ENCODE data around the gene MCOLN2.

DNA sequence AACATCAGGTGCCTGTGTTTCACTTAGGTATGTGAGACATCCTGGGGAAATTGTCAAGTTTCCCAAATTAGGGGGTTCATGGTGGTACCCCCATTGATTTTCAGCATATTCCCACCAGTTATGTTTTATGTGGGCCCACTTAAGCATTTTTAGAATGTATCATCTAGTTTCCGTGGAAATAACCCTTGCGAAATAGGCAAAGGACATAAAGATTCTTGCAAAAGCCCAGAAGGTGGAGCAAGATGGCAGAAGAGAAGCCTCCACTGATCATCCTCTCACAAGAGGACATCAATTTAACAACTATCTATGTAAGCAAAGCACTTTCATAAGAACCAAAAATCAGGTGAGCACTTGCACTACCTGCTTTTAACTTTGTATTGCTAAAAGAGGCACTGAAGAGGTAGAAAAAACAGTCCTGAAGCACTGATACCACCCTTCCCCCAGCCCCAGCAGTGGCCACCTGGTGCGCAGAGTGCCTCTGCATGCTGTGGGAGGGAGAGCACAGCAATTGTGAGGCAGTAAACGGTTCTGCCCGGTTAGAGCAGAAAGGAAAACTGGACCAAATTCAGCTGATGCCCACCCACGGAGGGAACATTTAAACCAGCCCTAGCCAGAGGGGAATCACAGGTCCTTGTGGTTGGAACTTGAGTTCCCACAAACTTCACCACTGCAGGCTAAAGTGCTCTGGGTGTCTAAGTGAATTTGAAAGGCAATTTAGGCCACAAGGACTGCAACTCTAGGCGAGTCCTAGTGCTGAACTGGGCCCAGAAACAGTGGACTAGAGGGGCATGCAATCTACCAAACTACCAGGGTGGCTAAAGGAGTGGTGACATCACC, 23.2 kb downstream of the MCOLN2 start:
- TF ChIP-seq ZFP3 (CRISPR knock-in tag; IDR thresholded peaks at IDR 0.05) (no peak), RARB (CRISPR knock-in tag; IDR thresholded peaks at IDR 0.05) (no peak), ZFP30 (CRISPR knock-in tag; IDR thresholded peaks at IDR 0.05) (no peak), CREB5 (CRISPR knock-in tag; IDR thresholded peaks at IDR 0.05; ENCODE audit: low read depth) (no peak), ESRRG (CRISPR knock-in tag; IDR thresholded peaks at IDR 0.05) (no peak), PATZ1 (CRISPR knock-in tag; IDR thresholded peaks at IDR 0.05; ENCODE audit: borderline replicate concordance) (no peak), ISL1 (CRISPR knock-in tag; IDR thresholded peaks at IDR 0.05) (no peak), POU6F1 (CRISPR knock-in tag; IDR thresholded peaks at IDR 0.05; ENCODE audit: borderline replicate concordance, low read depth) (no peak)
- TF ChIP-seq, protein P1, sequence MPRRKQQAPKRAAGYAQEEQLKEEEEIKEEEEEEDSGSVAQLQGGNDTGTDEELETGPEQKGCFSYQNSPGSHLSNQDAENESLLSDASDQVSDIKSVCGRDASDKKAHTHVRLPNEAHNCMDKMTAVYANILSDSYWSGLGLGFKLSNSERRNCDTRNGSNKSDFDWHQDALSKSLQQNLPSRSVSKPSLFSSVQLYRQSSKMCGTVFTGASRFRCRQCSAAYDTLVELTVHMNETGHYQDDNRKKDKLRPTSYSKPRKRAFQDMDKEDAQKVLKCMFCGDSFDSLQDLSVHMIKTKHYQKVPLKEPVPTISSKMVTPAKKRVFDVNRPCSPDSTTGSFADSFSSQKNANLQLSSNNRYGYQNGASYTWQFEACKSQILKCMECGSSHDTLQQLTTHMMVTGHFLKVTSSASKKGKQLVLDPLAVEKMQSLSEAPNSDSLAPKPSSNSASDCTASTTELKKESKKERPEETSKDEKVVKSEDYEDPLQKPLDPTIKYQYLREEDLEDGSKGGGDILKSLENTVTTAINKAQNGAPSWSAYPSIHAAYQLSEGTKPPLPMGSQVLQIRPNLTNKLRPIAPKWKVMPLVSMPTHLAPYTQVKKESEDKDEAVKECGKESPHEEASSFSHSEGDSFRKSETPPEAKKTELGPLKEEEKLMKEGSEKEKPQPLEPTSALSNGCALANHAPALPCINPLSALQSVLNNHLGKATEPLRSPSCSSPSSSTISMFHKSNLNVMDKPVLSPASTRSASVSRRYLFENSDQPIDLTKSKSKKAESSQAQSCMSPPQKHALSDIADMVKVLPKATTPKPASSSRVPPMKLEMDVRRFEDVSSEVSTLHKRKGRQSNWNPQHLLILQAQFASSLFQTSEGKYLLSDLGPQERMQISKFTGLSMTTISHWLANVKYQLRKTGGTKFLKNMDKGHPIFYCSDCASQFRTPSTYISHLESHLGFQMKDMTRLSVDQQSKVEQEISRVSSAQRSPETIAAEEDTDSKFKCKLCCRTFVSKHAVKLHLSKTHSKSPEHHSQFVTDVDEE (CRISPR knock-in tag; IDR thresholded peaks at IDR 0.05), result no peak

Measured in SK-N-SH treated with all-trans-retinoic acid at 6 μM for 48 hours (cell line).